ENCODE data around the gene GALNT12.

- TF ChIP-seq CTCF (IDR thresholded peaks at IDR 0.05) = no peak
- TF ChIP-seq EZH2phosphoT487 (IDR thresholded peaks at IDR 0.05) = no peak
Measured at GRCh38 chr9:98805506-98806272, 1.8 kb upstream of the GALNT12 start.

All from neural progenitor cell (in vitro differentiated cells).